T-helper 1 cell treated with Interleukin-12 subunit alpha and Interleukin-12 subunit beta and Interleukin-4 antibody, amounts not matched to agents 30 μg/mL and 1 μg/mL, for 36 hours (primary cell): ENCODE results near the gene MRPL54.

Source experiments
- H3K27ac Mint-ChIP-seq: one replicate; pipeline ENCODE4 v1.8.0; 2021; ENCODE audit warnings: mild to moderate bottlenecking, mixed read lengths
- H3K27me3 Mint-ChIP-seq: one replicate; pipeline ENCODE4 v1.8.0; 2021; ENCODE audit warnings: low read depth, mixed read lengths
- H3K36me3 Mint-ChIP-seq: one replicate; pipeline ENCODE4 v1.8.0; 2021; ENCODE audit warnings: low read depth, mixed read lengths
- H3K4me1 Mint-ChIP-seq: one replicate; pipeline ENCODE4 v1.8.0; 2021; ENCODE audit warnings: low read depth, mixed read lengths
- H3K4me3 Mint-ChIP-seq: one replicate; pipeline ENCODE4 v1.8.0; 2021; ENCODE audit warnings: mild to moderate bottlenecking, moderate library complexity, mixed read lengths
- H3K9me3 Mint-ChIP-seq: one replicate; pipeline ENCODE4 v1.8.0; 2021; ENCODE audit warnings: mixed read lengths

MRPL54 gene

GRCh38 chr19:3782330-3782729, 19.8 kb downstream of the MRPL54 start:
- Mint-ChIP-seq H3K36me3 (peaks cover 8% of the 10 kb centered on the region), H3K27ac (no peak overlapping the region), H3K9me3 (peaks cover 19% of the 10 kb centered on the region), H3K27me3 (peaks cover 13% of the 10 kb centered on the region), H3K4me3 (no peak overlapping the region), H3K4me1 (peaks cover 3% of the 10 kb centered on the region)

GRCh38 chr19:3782903-3783302, 20.4 kb downstream of the MRPL54 start:
- Mint-ChIP-seq H3K4me1 (peaks cover 3% of the 10 kb centered on the region), H3K4me3 (no peak overlapping the region), H3K9me3 (peaks cover 19% of the 10 kb centered on the region), H3K27ac (no peak overlapping the region), H3K27me3 (peaks cover 18% of the 10 kb centered on the region), H3K36me3 (peaks cover 8% of the 10 kb centered on the region)

GRCh38 chr19:3783660-3784584, 21.4 kb downstream of the MRPL54 start:
- Mint-ChIP-seq H3K9me3 (peaks cover 19% of the 10 kb centered on the region), H3K4me1 (peaks cover 3% of the 10 kb centered on the region), H3K4me3 (peak overlapping the region; percentile 69), H3K27me3 (peaks cover 19% of the 10 kb centered on the region), H3K27ac (no peak overlapping the region), H3K36me3 (peaks cover 8% of the 10 kb centered on the region)

GRCh38 chr19:3784607-3785450, 22.3 kb downstream of the MRPL54 start:
- Mint-ChIP-seq H3K9me3 (peaks cover 19% of the 10 kb centered on the region), H3K4me3 (peak overlapping the region; percentile 69), H3K36me3 (peaks cover 8% of the 10 kb centered on the region), H3K4me1 (peaks cover 5% of the 10 kb centered on the region), H3K27me3 (peaks cover 24% of the 10 kb centered on the region), H3K27ac (peak overlapping the region; percentile 53)

GRCh38 chr19:3785451-3785937, 23.0 kb downstream of the MRPL54 start:
- Mint-ChIP-seq H3K27ac (no peak overlapping the region), H3K36me3 (peaks cover 8% of the 10 kb centered on the region), H3K4me3 (peak overlapping the region; percentile 57), H3K9me3 (peaks cover 19% of the 10 kb centered on the region), H3K27me3 (peaks cover 28% of the 10 kb centered on the region), H3K4me1 (peaks cover 5% of the 10 kb centered on the region)

GRCh38 chr19:3785938-3786824, 23.7 kb downstream of the MRPL54 start, which contains the start of gene MATK:
Gene MATK (minus strand): TSS chr19:3786381. CDS start chr19:3785135, 1,246 bp downstream.
- peaks cover 34% of the 10 kb centered on the region for H3K27me3 Mint-ChIP-seq
- H3K4me1 Mint-ChIP-seq, result peaks cover 5% of the 10 kb centered on the region
- no peak within 1 kb of the TSS for H3K27ac Mint-ChIP-seq
- peaks cover 8% of the 10 kb centered on the region for H3K36me3 Mint-ChIP-seq
- H3K9me3 Mint-ChIP-seq, result peaks cover 16% of the 10 kb centered on the region
- peak within 1 kb of the TSS; percentile 62 for H3K4me3 Mint-ChIP-seq

- H3K4me1 Mint-ChIP-seq, result peaks cover 5% of the 10 kb centered on the region
- H3K4me3 Mint-ChIP-seq, result peak overlapping the region; percentile 25
- H3K27me3 Mint-ChIP-seq, result peaks cover 34% of the 10 kb centered on the region
- no peak overlapping the region for H3K27ac Mint-ChIP-seq
- no peaks in the 10 kb centered on the region for H3K36me3 Mint-ChIP-seq
- H3K9me3 Mint-ChIP-seq, result peaks cover 7% of the 10 kb centered on the region
These were observed 26.7 kb downstream of the MRPL54 start for GRCh38 chr19:3788996-3789778.

GRCh38 chr19:3790209-3790734, 27.8 kb downstream of the MRPL54 start:
- Mint-ChIP-seq H3K36me3 (no peaks in the 10 kb centered on the region), H3K27ac (no peak overlapping the region), H3K27me3 (peaks cover 26% of the 10 kb centered on the region), H3K4me3 (no peak overlapping the region), H3K4me1 (peaks cover 2% of the 10 kb centered on the region), H3K9me3 (peaks cover 7% of the 10 kb centered on the region)

GRCh38 chr19:3790941-3791340, 28.5 kb downstream of the MRPL54 start:
- no peaks in the 10 kb centered on the region for H3K36me3 Mint-ChIP-seq
- no peak overlapping the region for H3K4me3 Mint-ChIP-seq
- no peak overlapping the region for H3K27ac Mint-ChIP-seq
- peaks cover 26% of the 10 kb centered on the region for H3K27me3 Mint-ChIP-seq
- H3K4me1 Mint-ChIP-seq, result peaks cover 2% of the 10 kb centered on the region
- peaks cover 7% of the 10 kb centered on the region for H3K9me3 Mint-ChIP-seq

GRCh38 chr19:3792114-3792513, 29.6 kb downstream of the MRPL54 start:
- H3K27me3 Mint-ChIP-seq, result peaks cover 21% of the 10 kb centered on the region
- H3K9me3 Mint-ChIP-seq, result peaks cover 16% of the 10 kb centered on the region
- H3K4me1 Mint-ChIP-seq, result peaks cover 2% of the 10 kb centered on the region
- no peak overlapping the region for H3K27ac Mint-ChIP-seq
- peaks cover 6% of the 10 kb centered on the region for H3K36me3 Mint-ChIP-seq
- no peak overlapping the region for H3K4me3 Mint-ChIP-seq

- Mint-ChIP-seq H3K27ac (no peak overlapping the region), H3K27me3 (peaks cover 16% of the 10 kb centered on the region), H3K9me3 (peaks cover 20% of the 10 kb centered on the region), H3K4me3 (no peak overlapping the region), H3K36me3 (peaks cover 9% of the 10 kb centered on the region), H3K4me1 (peaks cover 6% of the 10 kb centered on the region)
These were observed 31.3 kb downstream of the MRPL54 start for GRCh38 chr19:3793799-3794198.

- Mint-ChIP-seq H3K4me1 (peaks cover 10% of the 10 kb centered on the region), H3K36me3 (peaks cover 9% of the 10 kb centered on the region), H3K27ac (no peak overlapping the region), H3K27me3 (peaks cover 4% of the 10 kb centered on the region), H3K9me3 (peaks cover 20% of the 10 kb centered on the region), H3K4me3 (no peak overlapping the region)
These were observed 33.9 kb downstream of the MRPL54 start for GRCh38 chr19:3796358-3796757.

GRCh38 chr19:3798137-3798536, 35.7 kb downstream of the MRPL54 start:
- peaks cover 10% of the 10 kb centered on the region for H3K4me1 Mint-ChIP-seq
- peak overlapping the region; percentile 75 for H3K27ac Mint-ChIP-seq
- H3K9me3 Mint-ChIP-seq, result peaks cover 17% of the 10 kb centered on the region
- peaks cover 9% of the 10 kb centered on the region for H3K36me3 Mint-ChIP-seq
- peaks cover 4% of the 10 kb centered on the region for H3K27me3 Mint-ChIP-seq
- peak overlapping the region; percentile 58 for H3K4me3 Mint-ChIP-seq
